GM21619 (cell line): ENCODE data around the gene CAMTA1.
"Not testable (repeated sequence)": the region's sequence is repeated elsewhere in the genome, so short reads cannot be mapped to it uniquely, and the experiment has no call there.

Experiments
- ATAC-seq: cut with Tn5 transposase; IDR thresholded peaks from one replicate; pipeline ENCODE4 v1.9.1; 2021; ENCODE audit not compliant: unreplicated experiment

Gene CAMTA1

DNA sequence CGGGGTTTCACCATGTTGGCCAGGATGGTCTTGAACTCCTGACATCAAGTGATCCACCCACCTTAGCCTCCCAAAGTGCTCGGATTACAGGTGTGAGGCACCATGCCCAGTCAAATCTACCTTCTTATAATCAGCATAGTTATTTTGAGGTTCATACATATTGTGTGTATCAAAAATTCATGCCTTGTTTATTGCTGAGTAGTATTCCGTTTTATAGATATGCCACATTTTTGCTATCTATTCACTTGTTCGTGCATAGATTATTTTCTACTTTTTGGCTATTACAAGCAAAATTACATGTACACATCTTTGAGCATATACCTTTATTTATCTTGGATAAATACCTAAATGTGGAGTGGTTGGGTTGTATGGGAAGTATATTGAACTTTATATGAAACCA is 344.9 kb downstream of the CAMTA1 start:
- no peak for ATAC-seq

- ATAC-seq: no peak
These were observed 350.2 kb downstream of the CAMTA1 start for GRCh38 chr1:7135493-7135892.

- no peak for ATAC-seq
These were observed 351.1 kb downstream of the CAMTA1 start for GRCh38 chr1:7136166-7136953.

DNA sequence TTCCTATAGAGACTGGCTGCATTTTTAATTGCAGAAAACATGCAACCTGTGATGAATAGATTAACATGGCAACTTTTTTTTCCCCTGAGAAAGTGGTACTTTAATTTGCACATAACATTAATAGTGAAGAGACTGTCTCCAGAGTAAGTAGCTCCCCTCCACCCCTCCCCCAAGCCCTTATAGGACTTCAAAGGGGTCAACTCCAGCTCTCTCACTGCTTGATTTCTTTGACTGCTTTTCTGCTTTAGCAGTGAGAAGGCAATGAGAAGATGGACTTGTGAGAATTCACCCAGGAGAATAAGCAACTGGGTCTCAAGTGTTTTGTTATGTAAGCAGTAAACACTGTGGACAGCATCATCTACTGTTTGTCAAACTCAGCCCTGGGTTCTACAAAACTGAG is 355.0 kb downstream of the CAMTA1 start:
- ATAC-seq: no peak

- ATAC-seq: no peak
These were observed 360.7 kb downstream of the CAMTA1 start for GRCh38 chr1:7145947-7146346.

DNA sequence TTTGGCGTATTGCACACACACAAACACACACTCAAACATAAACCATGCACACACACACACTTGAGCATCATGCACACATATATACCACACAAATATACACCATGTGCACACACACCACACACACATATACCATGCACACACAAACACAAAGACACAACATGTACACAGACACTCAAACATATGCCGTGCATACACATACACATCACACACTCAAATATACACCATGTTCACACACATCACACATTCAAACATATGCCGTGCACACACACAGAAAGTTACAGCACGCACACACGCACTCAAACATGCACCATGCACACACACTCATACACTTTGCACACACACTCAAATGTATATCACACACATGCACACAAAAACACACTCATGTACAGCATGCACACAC is 361.5 kb downstream of the CAMTA1 start:
- ATAC-seq: no peak

GRCh38 chr1:7147581-7148282 is 362.5 kb downstream of the CAMTA1 start:
- not testable (repeated sequence) for ATAC-seq

- no peak for ATAC-seq
These were observed 364.0 kb downstream of the CAMTA1 start for GRCh38 chr1:7149080-7149838.

DNA sequence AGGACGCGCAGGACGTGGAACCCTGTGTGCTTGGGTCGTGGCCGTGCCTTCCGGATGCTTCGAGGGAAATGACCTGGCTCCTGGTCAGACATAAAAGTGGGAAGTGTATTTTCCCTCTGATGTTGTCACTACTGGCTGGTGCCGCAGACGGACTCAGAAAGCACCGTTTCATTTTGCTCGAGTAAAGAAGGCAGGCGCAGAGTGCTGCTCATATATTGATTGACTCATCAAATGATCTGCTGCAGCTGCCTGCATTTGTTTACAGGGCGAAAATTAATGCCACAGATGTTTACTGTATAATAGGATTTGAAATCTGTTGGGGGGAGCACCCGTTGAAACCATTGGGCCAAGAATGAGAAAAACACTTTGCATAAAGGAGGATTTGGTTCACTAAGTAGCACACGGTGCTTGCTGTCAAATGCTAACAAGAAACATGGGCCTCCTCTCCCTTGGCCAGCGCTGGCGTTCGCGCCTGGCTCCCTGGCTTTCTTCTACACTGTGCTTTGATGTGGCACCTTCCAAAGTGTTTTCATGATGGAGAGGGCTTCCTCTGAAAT is 365.5 kb downstream of the CAMTA1 start:
- ATAC-seq: no peak

DNA sequence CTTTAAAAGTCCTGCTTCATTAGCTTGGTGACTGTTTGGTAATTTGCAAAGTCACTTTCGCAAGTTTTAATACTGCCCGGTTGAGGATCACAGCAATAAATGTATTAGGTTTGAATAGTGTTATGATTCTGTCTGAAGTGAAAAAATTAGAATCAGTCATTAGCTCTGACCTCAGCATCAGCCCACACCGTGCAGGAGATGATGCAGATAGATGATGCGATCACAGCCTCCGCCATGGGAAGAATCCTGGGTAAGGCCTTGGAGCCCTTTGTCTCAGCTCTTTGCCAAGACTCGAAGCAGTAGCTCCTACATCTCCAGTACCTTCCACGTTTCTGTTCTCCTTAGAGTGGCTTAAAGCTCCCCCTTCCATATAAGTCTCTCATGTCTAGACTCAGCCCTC is 366.7 kb downstream of the CAMTA1 start:
- ATAC-seq: no peak

DNA sequence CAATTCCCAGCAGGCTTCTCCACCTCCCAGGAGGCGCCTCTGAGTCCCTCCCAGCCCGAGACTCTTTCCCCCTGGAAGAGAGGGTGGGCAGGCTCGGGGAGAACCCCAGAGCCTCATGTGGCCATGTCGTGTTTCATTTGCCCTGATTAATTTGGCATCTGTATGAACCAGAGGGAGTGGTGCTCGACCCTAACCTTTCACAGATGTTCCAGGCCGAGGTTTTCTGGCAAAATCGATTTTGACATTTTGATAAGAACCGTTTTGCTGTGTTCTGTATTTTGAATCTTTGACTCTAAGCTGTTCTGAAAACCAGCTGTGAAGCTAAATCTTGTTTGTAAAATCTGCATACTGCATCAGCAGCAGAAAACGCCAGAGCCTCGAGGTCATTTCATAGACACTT is 367.4 kb downstream of the CAMTA1 start:
- ATAC-seq: no peak

DNA sequence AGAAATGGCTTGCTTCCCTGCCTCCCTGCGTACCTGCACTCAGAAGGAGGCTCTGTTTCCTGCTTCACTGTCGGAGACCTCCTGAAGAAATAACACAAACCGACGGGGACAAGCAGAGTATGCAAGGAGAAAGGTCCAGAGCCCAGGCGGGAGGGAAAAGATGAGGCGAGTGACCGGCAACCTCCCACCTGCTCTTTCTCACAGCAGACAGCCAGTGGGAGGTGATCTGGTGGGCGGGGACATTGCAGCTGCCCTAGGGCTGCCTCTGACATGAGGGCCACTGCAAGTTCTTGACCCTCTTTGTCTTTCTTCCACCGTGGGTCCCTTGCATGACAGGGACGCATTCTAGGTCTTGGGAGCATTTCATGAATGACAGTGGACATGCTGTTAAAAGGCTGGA is 368.2 kb downstream of the CAMTA1 start:
- no peak for ATAC-seq

GRCh38 chr1:7159116-7159781 is 374.0 kb downstream of the CAMTA1 start:
- ATAC-seq: no peak

DNA sequence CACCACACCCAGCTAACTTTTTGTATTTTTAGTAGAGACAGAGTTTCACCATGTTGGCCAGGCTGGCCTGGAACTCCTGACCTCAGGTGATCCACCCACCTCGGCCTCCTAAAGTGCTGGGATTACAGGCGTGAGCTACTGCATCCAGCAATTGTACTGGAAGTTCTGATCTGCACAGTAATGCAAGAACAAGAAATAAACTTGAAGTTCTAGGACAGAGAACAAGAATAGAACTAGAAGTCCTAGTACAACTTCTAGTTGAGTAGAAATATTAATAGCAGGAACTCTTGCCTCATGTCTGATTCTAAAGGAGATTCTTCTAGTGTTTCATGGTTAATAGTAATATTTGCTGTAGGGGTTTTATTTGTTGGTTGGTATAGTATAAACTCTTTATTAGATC is 383.3 kb downstream of the CAMTA1 start:
- ATAC-seq: not testable (repeated sequence)

DNA sequence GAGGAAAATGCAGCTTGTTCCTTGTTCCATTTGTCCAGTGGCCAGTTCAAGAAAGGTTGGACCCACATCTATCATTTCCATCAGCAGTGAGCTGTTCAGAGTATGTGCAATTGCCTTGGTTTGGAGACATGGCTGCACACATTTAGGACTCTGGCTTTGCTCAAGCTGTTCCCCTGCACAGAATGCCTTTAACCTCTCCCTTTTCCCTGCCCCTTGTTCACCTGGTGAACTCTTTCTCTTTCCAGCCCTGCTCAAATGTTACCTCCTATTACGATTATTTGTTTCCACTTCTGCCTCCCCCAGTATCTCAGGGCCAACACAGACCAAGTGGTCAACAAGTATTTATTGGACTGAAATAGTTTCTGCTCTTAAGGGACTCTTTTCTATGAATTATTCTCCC is 385.9 kb downstream of the CAMTA1 start:
- no peak for ATAC-seq

GRCh38 chr1:7171574-7171973 is 386.3 kb downstream of the CAMTA1 start:
- no peak for ATAC-seq

DNA sequence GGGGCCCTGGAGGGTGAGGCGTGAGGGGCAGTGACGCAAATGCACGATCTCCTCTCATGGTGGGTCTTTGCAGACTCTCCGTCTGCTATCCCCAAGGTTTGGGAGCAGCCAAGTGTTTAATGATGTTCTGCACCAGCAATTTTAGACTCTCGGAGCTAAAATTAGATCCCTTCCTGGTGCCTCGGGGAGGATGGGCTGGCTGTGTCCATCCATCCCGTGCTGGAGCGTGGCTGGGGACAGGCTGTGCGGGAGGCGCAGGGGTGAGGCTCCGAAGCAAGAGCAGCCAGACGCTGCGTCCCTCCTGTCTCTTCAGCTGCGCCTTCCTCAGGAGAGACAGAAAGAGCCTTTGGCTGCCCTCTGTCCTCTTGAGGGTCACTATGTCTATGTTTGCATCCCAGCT is 387.6 kb downstream of the CAMTA1 start:
- no peak for ATAC-seq

- no peak for ATAC-seq
These were observed 389.3 kb downstream of the CAMTA1 start for GRCh38 chr1:7174561-7174960.

DNA sequence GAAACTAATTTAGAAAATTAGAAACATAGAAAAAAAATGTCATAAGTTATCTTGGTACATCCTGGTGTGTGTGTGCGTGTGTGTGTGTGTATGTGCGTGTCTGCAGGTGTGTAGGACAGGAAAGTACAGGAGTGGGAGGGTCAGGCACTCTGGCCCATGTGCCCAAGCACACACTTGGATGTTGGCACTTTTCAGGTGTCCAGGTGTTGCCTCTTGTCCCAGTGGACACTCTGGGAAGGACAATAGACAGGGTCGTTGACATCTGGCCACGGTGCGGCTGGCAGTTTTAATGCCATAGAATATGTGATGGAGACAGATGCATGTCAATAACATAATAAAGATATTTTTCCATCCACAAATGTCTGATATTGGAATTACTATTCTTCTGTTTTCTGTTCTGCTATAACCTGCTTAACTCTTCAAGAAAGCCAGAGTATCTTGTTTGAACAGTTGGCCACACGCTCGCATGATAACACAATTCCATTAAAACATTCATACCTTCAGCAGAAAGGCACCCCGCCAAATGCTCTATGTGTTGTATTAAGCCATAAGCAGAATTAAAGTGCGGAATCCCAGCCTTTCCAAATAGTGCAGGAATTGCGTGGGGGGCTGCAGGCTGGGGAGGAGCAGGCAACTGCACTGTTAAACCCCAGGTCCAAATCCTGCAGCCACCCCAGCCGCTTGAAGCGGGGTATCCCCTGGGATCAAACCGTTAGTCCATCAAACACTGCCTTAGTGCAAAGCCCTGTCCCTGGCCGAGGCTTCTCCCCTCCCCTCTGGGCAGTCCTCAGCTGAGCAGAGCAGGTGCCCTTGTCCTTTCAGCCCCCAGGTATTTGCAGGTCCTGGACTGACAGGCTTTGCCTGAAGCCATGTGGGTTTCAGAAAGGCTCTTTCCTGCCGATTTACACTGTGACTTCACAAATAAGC is 390.0 kb downstream of the CAMTA1 start:
- ATAC-seq: no peak

DNA sequence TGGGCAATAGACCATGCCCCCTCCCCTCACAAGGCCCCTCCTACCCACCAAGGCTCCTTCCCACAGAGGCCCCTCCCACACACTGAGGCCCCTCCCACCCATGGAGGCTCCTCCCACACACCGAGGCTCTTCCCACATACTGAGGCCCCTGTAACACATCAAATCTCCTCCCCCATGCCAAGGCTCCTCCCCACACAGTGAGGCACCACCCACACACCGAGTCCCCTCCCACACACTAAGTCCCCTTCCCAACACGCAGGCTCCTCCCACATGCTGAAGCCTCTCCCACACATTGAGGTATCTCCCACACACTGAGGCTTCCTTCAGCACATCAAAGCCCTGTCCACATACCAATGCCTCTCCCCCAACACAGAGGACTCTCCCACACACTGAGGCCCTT is 391.8 kb downstream of the CAMTA1 start:
- ATAC-seq: no peak
